Suprapubic skin (tissue), 4 donors: Measurements from ENCODE around the gene RIMBP2.

Experiments
- CTCF ChIP-seq, 2 donors: fragments of 200-600 bp in 1 of 2; fragments of 450-650 bp in 1 of 2; sonication (generic) in 1 of 2; IDR thresholded peaks; one replicate each; pipeline ENCODE4 v1.5.1; 2016 to 2019; ENCODE audit warnings: antibody characterized with exemption in 2 of 2, mild to moderate bottlenecking in 1 of 2, moderate library complexity in 1 of 2
- POLR2A ChIP-seq, 2 donors: fragments of 450-650 bp; IDR thresholded peaks; one replicate each; pipeline ENCODE4 v1.6.1; 2017; ENCODE audit warnings: antibody characterized with exemption in 2 of 2, mild to moderate bottlenecking in 2 of 2, moderate library complexity in 2 of 2
- POLR2AphosphoS5 ChIP-seq, 3 donors: sonication (generic); formaldehyde crosslinking; IDR thresholded peaks; one replicate each; pipeline ENCODE4 v1.6.1; 2017; ENCODE audit warnings: antibody characterized with exemption in 3 of 3

GRCh38 chr12:130571089-130571488 is 145.0 kb downstream of the RIMBP2 start:
- TF ChIP-seq CTCF (IDR thresholded peaks at IDR 0.05) (no peak), POLR2A (IDR thresholded peaks at IDR 0.05) (no peak), POLR2AphosphoS5 (IDR thresholded peaks at IDR 0.05) (no peak)
